Nephron progenitor cell (in vitro differentiated cells): ENCODE results near the gene TPSB2.
"Not testable (repeated sequence)": the region's sequence is repeated elsewhere in the genome, so short reads cannot be mapped to it uniquely, and the experiment has no call there.

Experiments
- DNase-seq: peaks from one replicate; pipeline ENCODE4 v3.0.0; 2021
- H3K27ac Mint-ChIP-seq: 2 replicates; pipeline ENCODE4 v1.8.0; 2021; ENCODE audit warnings: mild to moderate bottlenecking, moderate library complexity, mixed read lengths
- H3K27me3 Mint-ChIP-seq: 2 replicates; pipeline ENCODE4 v1.8.0; 2021; ENCODE audit warnings: mild to moderate bottlenecking, low read depth, mixed read lengths; ENCODE audit not compliant: poor library complexity
- H3K36me3 Mint-ChIP-seq: 2 replicates; pipeline ENCODE4 v1.8.0; 2021; ENCODE audit warnings: low read depth, mixed read lengths
- H3K4me1 Mint-ChIP-seq: 2 replicates; pipeline ENCODE4 v1.8.0; 2021; ENCODE audit warnings: mixed read lengths
- H3K4me3 Mint-ChIP-seq: 2 replicates; pipeline ENCODE4 v1.8.0; 2021; ENCODE audit warnings: mild to moderate bottlenecking, moderate library complexity, mixed read lengths
- H3K9me3 Mint-ChIP-seq: 2 replicates; pipeline ENCODE4 v1.8.0; 2021; ENCODE audit warnings: mild to moderate bottlenecking, moderate library complexity, mixed read lengths
- TF ChIP-seq, protein P1 (sequence below): fragments of 200-600 bp; sonication (generic); IDR thresholded peaks from 2 replicates; pipeline ENCODE4 v1.5.0; 2021; ENCODE audit warnings: antibody characterized with exemption

The TPSB2 gene

DNA sequence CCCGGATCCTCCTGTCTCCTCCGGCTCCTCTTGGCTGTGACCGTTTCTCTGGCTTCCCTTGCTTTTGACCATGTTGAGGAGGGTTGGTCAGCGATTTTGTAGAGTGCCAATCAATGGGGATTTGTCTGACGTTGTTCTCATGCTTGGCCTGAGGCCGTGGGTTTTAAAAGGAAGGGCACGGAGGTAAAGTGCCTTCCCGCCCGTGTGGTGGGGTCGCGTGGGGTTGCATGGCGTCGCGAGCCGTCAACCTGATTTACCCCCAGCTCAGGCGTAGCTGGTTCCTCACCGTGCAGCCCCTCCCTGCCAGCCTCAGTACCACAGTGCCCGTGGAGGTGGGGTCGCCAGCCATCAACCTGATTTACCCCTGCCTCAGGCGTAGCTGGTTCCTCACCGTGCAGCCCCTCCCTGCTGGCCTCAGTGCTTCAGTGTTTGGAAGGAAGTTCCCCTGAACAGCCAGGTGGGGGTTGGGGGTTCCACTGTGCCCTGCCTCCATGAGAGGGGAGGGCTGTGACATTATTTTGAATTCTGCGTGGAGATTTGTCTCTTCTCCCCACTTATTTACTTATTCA, 15.6 kb upstream of the TPSB2 start:
- Mint-ChIP-seq H3K4me1 (peaks cover 23% of the 10 kb centered on the region), H3K4me3 (no peak overlapping the region), H3K36me3 (no peaks in the 10 kb centered on the region), H3K27ac (peak overlapping the region; percentile 93), H3K9me3 (peaks cover 4% of the 10 kb centered on the region), H3K27me3 (peaks cover 39% of the 10 kb centered on the region)
- DNase-seq = no peak
- TF ChIP-seq, protein P1, sequence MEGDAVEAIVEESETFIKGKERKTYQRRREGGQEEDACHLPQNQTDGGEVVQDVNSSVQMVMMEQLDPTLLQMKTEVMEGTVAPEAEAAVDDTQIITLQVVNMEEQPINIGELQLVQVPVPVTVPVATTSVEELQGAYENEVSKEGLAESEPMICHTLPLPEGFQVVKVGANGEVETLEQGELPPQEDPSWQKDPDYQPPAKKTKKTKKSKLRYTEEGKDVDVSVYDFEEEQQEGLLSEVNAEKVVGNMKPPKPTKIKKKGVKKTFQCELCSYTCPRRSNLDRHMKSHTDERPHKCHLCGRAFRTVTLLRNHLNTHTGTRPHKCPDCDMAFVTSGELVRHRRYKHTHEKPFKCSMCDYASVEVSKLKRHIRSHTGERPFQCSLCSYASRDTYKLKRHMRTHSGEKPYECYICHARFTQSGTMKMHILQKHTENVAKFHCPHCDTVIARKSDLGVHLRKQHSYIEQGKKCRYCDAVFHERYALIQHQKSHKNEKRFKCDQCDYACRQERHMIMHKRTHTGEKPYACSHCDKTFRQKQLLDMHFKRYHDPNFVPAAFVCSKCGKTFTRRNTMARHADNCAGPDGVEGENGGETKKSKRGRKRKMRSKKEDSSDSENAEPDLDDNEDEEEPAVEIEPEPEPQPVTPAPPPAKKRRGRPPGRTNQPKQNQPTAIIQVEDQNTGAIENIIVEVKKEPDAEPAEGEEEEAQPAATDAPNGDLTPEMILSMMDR = no peak

DNA sequence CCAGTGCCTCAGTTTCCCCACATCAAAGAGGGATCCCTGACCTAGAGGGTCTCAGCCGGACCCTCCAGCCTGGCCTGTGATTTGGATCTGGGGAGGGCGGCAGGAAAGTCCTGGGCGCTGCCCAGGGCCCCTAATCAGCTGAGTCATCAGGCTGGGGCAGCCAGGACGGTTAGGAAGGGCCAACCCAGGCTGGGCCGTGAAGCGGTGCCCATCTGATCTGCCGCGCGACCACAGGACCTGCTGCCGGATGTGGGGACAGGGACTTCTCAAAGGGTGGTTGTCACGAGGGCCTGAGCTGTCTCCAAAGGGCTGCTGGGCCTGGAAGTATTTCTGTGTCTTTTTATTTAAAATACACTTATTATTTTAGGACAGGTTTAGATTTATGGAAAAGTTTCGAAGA, 14.9 kb upstream of the TPSB2 start:
- H3K4me3 Mint-ChIP-seq = no peak overlapping the region
- H3K4me1 Mint-ChIP-seq = peaks cover 23% of the 10 kb centered on the region
- TF ChIP-seq, protein P1 = no peak
- no peak overlapping the region for H3K27ac Mint-ChIP-seq
- peaks cover 4% of the 10 kb centered on the region for H3K9me3 Mint-ChIP-seq
- H3K27me3 Mint-ChIP-seq = peaks cover 34% of the 10 kb centered on the region
- H3K36me3 Mint-ChIP-seq = no peaks in the 10 kb centered on the region
- DNase-seq = no peak

DNA sequence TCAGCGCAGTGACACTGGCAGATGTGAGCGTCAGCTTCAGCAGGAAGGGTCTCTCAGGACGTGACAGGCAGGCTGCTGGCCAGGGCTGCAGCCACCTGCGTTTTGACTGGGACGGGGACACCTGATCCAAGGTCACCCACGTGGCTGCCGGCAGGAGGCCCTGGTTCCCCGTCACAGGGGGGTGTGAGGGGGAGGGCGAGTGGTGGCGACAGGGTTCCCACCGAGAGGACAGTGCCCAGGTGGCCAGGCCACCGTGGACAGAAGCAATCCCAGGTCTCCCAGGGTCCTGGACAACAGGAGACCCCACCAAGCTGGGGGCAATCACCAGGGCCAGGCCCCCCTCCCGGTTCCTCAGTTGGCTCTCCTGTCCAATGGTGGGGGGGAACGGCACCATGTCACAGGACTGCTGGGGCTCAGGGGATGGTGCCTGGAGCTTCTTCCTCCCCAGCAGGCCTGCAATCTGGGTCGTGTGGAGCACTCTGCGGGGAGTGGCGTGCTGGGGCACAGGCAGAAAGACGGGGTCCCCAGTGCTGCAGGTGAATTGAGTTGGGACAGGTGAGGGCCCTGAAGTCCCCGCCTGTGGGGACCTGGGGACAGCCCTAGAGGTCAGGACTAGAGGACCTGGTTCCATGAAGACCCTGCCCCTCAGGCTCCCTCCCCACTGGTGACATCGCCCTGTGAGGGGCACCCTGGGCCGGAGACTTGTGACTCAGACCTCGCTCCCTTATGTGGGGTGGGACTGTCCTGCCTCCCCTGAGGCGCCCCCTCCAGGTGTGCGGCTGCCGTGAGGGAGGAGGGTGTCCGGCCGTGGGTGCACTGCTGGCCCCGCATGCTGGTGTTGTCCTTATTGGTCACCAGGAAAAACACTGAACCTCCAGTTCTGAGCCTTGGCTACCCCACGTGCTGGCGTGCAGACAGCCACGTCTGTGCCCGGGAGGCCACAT, 14.2 kb upstream of the TPSB2 start:
- peak; percentile 1 for DNase-seq
- H3K27ac Mint-ChIP-seq, H3K36me3 Mint-ChIP-seq, H3K4me3 Mint-ChIP-seq, H3K9me3 Mint-ChIP-seq: not testable (repeated sequence)
- Mint-ChIP-seq H3K27me3 (peaks cover 34% of the 10 kb centered on the region), H3K4me1 (peaks cover 23% of the 10 kb centered on the region)

DNA sequence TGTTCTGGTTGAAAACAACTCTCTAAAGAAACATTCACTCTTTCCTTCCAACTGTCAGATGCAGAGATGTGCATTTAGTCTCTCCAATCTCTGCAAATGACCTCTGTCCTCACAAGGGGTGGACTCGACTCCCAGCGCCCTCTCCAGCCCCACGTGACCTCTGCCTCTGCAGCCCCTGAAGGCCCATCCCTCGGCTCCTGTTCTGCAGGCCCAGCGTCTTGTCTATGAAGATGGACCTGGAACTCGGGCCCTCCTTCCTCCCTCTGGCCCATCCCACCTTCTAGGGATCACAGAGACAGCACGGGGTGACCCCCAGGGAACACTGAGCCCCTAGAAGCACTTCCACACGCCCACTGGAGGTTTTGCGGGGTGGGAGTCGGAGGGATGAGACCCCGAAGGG, 13.4 kb upstream of the TPSB2 start:
- peaks cover 40% of the 10 kb centered on the region for H3K27me3 Mint-ChIP-seq
- not testable (repeated sequence) for H3K36me3 Mint-ChIP-seq, H3K27ac Mint-ChIP-seq, H3K4me3 Mint-ChIP-seq, DNase-seq, H3K9me3 Mint-ChIP-seq
- peaks cover 23% of the 10 kb centered on the region for H3K4me1 Mint-ChIP-seq

DNA sequence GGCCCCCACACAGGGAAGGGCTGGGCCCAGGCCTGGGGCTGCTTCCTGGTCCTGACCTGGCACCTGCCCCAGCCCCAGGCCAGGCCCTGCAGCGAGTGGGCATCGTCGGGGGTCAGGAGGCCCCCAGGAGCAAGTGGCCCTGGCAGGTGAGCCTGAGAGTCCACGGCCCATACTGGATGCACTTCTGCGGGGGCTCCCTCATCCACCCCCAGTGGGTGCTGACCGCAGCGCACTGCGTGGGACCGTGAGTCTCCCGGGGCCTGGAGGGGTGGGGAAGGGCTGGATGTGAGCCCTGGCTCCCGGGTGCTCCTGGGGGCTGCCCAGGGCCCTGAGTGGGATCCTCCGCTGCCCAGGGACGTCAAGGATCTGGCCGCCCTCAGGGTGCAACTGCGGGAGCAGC, 11.1 kb upstream of the TPSB2 start:
- not testable (repeated sequence) for H3K9me3 Mint-ChIP-seq, DNase-seq, H3K27ac Mint-ChIP-seq, H3K4me3 Mint-ChIP-seq, H3K36me3 Mint-ChIP-seq
- peaks cover 23% of the 10 kb centered on the region for H3K27me3 Mint-ChIP-seq
- H3K4me1 Mint-ChIP-seq = peaks cover 24% of the 10 kb centered on the region

DNA sequence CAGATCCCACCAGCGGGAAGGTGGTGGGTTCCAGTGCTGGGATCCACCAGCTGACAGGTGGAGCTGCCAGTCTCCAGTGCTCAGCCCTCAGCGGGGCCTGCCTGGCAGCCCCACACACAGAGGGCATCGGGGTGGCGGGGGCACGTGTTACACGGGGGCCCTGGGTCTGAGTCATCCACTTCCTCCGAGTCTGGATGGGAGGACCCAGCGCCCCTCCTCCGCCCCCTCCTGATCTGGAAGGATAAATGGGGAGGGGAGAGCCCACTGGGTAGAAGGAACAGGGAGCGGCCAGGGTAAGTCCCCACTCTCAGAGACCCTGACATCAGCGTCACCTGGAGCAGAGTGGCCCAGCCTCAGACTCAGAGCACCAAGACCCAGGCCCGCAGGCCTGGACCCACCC, 10.5 kb upstream of the TPSB2 start, which contains the start of gene TPSAB1:
Gene TPSAB1, plus strand, starts transcription at position 270 of the 400 bp plus-strand sequence. CDS start 234 bp downstream, outside the sequence.
- not testable (repeated sequence) for H3K4me3 Mint-ChIP-seq, H3K9me3 Mint-ChIP-seq, DNase-seq, H3K36me3 Mint-ChIP-seq, H3K27ac Mint-ChIP-seq
- Mint-ChIP-seq H3K27me3 (peaks cover 18% of the 10 kb centered on the region), H3K4me1 (peaks cover 19% of the 10 kb centered on the region)

DNA sequence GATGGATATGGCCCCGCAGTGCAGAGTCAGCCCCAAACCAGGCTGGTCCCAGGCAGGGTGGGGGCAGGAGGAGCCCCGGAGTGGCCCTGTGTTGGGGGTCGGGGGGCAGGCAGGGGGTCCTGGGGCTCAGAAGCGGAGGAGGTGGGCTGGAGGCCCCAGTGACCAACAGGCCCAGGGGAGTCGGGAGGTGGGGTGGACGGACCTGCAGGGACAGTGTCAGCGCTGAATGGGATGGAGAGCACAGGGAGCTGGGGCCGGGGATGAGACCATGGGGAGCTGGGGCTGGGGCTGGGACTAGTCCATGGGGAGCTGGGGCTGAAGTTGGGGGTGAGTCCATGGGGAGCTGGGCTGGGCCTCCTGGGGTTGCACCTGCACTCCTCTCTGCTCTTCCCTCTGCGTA, 9.6 kb upstream of the TPSB2 start:
- H3K36me3 Mint-ChIP-seq, DNase-seq, H3K27ac Mint-ChIP-seq, H3K4me3 Mint-ChIP-seq, H3K9me3 Mint-ChIP-seq: not testable (repeated sequence)
- Mint-ChIP-seq H3K4me1 (peaks cover 14% of the 10 kb centered on the region), H3K27me3 (peaks cover 11% of the 10 kb centered on the region)

DNA sequence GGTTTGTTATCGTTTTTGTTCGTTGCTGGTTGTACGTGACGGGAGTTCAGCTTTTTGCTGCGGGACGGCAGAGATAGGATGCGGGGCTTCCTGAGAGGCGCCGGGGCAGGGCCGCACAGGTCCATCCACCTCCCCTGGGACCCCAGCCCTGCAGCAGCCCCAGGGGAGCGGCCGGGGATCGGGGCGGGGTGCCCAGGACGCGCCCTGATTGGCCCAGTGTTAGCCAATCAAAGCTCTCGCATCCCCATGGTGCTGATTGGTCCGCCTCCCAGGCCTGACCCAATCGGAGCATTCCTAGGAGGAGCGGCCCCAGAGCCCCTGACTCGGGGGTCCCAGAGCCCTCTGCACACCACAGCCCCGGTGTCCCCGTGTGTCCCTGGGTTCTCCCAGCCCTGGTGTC, 8.9 kb upstream of the TPSB2 start:
- not testable (repeated sequence) for H3K9me3 Mint-ChIP-seq, DNase-seq, H3K36me3 Mint-ChIP-seq, H3K4me3 Mint-ChIP-seq
- peaks cover 11% of the 10 kb centered on the region for H3K27me3 Mint-ChIP-seq
- peak overlapping the region; percentile 12 for H3K27ac Mint-ChIP-seq
- peaks cover 14% of the 10 kb centered on the region for H3K4me1 Mint-ChIP-seq

DNA sequence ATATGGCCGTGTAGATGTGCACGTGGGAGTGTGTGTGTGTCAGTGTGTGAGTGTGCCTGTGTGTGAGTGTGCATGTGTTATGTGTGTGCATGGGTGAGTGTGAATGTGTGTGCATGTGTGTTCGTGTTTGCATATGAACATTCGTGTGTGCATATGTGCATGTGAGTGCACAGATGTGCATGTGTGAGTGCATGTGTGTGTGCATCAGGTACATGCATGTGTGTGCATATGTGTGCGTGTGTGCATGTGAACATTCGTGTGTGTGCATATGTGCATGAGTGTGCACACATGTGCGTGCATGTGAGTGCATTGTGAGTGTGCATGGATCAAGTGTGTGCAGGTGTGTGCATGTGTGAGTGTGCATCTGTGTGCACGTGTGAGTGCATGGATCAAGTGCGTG, 8.0 kb upstream of the TPSB2 start:
- Mint-ChIP-seq H3K36me3 (no peaks in the 10 kb centered on the region), H3K27me3 (peaks cover 11% of the 10 kb centered on the region), H3K4me3 (no peak overlapping the region), H3K27ac (no peak overlapping the region), H3K9me3 (peaks cover 7% of the 10 kb centered on the region), H3K4me1 (peaks cover 6% of the 10 kb centered on the region)
- DNase-seq = no peak
- TF ChIP-seq, protein P1 = no peak

DNA sequence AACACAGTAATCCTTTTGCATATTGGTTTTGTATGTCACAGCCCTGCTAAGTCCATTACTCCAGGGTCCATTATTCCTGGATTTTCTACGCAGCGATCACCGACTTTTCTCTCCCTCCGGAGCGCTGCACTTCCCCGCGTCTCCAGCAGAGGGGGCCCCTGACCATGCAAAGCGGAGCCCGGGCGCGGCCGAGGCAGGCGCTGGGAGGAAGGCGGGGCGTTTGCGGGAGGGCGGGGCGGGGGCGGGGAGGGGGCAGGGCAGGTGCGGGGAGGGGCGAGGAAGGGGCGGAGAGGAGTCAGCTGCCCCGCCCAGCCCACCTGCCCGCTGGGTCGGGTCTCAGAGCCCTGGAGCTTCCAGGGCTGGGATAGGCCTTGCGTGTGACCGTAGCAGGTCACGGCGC, 6.7 kb upstream of the TPSB2 start:
- DNase-seq, H3K27ac Mint-ChIP-seq, H3K9me3 Mint-ChIP-seq, H3K36me3 Mint-ChIP-seq, H3K4me1 Mint-ChIP-seq, H3K4me3 Mint-ChIP-seq: not testable (repeated sequence)
- H3K27me3 Mint-ChIP-seq = peaks cover 11% of the 10 kb centered on the region

DNA sequence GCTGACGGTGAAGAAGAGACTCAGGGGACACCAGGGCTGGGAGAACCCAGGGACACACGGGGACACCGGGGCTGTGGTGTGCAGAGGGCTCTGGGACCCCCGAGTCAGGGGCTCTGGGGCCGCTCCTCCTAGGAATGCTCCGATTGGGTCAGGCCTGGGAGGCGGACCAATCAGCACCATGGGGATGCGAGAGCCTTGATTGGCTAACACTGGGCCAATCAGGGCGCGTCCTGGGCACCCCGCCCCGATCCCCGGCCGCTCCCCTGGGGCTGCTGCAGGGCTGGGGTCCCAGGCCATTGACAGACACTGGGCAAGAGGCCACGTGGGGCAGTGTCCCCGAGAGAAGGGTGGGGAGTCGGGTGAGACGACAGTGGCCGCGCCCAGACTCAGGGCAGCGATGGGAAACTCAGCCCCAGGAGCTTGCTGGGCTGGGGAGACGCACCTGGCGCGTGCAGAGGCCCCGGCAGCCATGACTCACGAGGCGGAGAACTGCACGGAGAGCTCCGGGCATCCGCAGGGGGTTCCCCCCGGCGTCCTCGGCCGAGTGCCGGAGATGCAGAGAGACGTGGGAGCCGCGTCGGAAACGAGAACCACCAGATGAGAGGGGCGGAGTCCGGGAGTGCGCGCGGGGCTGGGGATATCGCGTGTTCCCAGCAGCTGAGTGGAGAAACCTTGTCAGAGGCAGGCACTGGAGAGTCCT, 2.2 kb upstream of the TPSB2 start:
- not testable (repeated sequence) for H3K4me3 Mint-ChIP-seq, H3K36me3 Mint-ChIP-seq, H3K27me3 Mint-ChIP-seq

More for the DNA sequence above, 2.2 kb upstream of the TPSB2 start:
- not testable (repeated sequence) for H3K27ac Mint-ChIP-seq, H3K4me1 Mint-ChIP-seq, H3K9me3 Mint-ChIP-seq, DNase-seq
